Measurements from ENCODE around the gene PAF1. TPM values are rescaled to one million over a fixed set of nuclear protein-coding genes. Genes with fewer than 3 reads are reported as not detected.
A peak's percentile ranks its signal among the peaks of the same experiment; 100 is the strongest.

PAF1 gene
- total RNA-seq, 2 donors from 2014 or later: 31.9 to 41.6 TPM

DNA sequence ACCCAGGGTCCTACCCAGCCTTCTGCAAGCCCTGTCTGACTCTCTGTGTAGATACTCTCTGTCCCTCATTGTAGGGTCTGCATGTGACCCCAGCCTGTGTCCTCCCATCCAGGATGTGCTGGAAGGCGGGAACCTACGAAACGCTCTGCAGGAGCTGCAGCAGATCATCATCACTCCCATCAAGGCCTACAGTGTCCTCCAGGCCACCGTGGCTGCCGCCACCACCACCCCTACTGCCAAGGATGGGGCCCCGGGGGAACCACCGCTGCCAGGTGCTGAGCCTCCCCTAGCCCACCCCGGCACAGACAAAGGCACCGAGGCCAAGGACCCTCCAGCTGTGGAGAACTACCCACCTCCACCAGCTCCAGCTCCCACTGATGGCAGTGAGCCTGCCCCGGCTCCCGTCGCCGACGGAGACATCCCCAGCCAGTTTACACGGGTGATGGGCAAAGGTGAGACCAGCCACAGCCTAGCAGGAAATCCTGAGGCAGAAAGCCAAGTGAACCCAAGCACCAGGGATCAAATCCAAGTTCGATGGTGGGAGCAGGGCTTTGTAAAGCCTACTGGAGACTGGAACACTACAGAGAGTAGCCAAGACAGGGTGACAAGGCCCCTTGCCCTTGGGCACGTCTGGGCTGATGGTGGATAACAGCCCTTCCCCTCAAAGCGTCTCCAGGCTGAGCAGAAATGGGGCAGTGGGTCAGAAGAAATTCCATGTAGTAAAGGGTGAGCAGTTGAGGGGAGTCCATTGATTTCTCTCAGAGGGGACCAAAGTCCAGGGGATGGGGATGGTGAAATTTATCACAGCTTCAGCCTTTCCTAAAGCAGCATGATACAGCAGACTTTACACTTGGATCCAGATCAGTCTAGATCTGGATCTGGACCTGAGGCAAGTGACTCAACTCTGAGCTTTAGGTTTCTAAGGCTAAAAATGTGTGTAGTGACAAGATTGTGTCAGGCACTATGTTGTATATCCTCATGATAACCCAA lies 13.2 kb downstream of the PAF1 start:
- H3K27me3 ChIP-seq: no peaks in the 10 kb centered on the region
- peaks cover 36% of the 10 kb centered on the region for H3K36me3 ChIP-seq
- H3K4me1 ChIP-seq: no peaks in the 10 kb centered on the region
- TF ChIP-seq, protein P1, sequence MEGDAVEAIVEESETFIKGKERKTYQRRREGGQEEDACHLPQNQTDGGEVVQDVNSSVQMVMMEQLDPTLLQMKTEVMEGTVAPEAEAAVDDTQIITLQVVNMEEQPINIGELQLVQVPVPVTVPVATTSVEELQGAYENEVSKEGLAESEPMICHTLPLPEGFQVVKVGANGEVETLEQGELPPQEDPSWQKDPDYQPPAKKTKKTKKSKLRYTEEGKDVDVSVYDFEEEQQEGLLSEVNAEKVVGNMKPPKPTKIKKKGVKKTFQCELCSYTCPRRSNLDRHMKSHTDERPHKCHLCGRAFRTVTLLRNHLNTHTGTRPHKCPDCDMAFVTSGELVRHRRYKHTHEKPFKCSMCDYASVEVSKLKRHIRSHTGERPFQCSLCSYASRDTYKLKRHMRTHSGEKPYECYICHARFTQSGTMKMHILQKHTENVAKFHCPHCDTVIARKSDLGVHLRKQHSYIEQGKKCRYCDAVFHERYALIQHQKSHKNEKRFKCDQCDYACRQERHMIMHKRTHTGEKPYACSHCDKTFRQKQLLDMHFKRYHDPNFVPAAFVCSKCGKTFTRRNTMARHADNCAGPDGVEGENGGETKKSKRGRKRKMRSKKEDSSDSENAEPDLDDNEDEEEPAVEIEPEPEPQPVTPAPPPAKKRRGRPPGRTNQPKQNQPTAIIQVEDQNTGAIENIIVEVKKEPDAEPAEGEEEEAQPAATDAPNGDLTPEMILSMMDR (IDR thresholded peaks at IDR 0.05): no peak
- intact Hi-C loops (cut with DNase I): no loop called here
- H3K4me3 ChIP-seq: no peak overlapping the region
- H3K27ac ChIP-seq: no peak overlapping the region
- H3K9me3 ChIP-seq: no peaks in the 10 kb centered on the region
- H3K9ac ChIP-seq (ENCODE audit: low read depth in 2 of 2, low read length in 2 of 2): no peak overlapping the region
- DNase-seq: no peak

DNA sequence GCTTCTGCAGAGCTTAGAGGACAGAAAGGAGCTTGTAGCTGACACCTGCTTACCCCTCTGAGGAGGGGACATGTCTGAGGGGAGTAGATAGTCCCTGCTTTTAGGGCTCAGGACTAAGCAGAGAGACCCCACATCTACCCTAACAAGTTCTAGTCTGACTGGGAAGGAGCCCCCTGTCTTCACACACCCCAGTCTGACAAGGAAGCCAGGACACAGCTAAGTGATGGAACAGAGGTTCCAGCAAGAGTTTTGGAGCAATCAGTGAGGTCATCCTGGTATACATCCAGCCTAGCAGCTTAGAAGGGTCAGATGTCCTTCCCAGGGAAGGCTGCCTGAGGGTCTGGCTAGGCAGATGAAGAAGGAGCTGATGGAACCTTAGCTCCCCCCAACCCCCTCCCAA lies 15.0 kb downstream of the PAF1 start:
- TF ChIP-seq, protein P1 (IDR thresholded peaks at IDR 0.05): no peak
- Histone ChIP-seq H3K36me3 (peaks cover 33% of the 10 kb centered on the region), H3K27ac (no peak overlapping the region), H3K27me3 (no peaks in the 10 kb centered on the region), H3K4me1 (no peaks in the 10 kb centered on the region), H3K9me3 (no peaks in the 10 kb centered on the region), H3K9ac (ENCODE audit: low read depth in 2 of 2, low read length in 2 of 2) (no peak overlapping the region), H3K4me3 (no peak overlapping the region)
- DNase-seq: no peak
- intact Hi-C loops (cut with DNase I): no loop called here

DNA sequence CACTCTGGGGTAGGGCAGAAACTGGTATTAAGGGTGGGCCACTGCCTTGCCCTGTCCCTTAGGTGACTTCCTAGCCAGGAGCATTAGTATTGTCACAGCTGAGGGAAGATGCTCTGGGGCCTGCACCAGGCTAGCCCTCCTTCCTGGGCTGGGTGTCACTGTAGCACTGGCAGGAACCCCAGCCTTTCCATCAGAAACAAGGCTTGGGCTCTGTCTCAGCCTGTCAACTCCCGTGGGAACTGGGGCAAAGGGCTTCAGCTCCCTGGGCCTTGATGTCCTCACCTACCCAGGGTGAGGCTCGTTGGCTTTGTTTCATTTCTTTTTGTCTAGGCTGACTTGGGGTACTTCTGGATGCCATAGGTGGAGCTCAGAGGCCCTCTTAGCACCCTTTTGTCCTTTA lies 18.0 kb downstream of the PAF1 start:
- DNase-seq: no peak
- TF ChIP-seq, protein P1 (IDR thresholded peaks at IDR 0.05): no peak
- Histone ChIP-seq H3K36me3 (peaks cover 25% of the 10 kb centered on the region), H3K27ac (peak overlapping the region; percentile 85), H3K27me3 (no peaks in the 10 kb centered on the region), H3K9me3 (no peaks in the 10 kb centered on the region), H3K9ac (ENCODE audit: low read depth in 2 of 2, low read length in 2 of 2) (peak overlapping the region; percentile 28 to 40), H3K4me3 (no peak overlapping the region), H3K4me1 (no peaks in the 10 kb centered on the region)
- intact Hi-C loops (cut with DNase I): no loop called here

DNA sequence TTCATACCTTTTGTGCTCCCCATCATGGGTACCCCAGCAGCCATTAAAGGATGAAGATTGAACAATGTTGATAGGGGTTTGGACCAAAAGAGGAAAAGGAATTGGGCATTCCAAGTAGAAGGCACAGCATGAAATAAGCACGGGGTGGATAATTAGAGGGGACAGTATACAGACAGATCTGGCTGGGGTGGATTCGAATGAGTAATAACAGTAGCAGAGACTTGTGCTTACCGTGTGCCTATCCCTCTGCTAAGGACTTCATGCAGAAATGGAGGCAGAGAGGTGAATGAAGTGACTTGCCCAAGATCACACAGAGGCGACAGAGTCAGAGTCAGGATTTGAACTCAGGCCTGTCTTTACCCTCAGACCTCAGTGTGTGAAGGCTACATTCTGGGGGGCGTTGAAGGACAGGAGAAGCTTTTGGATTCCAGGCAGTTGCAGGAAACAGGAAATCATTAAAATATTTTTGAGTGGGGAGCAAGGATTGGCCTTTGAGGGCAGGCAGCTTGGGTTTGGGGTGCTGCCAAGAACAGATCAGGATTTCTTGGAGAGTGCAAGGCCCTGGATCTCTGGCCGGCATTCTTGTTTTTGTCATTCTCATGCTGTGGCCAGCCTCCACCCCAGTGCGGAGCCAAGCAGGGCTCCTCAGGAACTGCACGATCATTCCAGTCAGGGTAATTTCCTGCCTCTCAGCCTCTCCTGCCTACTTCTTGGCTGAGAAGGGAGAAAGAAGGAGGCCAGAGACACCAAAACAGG lies 18.7 kb downstream of the PAF1 start:
- Histone ChIP-seq H3K4me3 (no peak overlapping the region), H3K27ac (peak overlapping the region; percentile 85)

DNA sequence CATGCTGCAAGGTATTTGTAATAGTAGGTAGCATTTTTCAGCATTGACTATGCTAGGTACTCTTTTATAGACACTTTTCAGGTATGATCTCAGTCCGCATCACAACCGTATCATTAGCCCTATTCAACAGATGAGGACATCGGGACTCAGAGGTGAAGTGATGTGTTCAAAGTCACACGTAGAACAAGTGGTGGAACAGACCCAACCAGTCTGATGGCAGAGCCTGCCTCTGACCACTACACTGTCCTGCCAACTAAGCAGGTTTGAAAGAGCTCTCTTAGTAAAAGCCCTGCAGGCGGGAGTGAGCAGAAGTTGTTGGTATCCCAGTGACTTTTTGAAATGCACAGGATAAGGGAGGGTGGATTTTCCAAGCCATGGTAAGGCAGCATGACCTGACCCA lies 20.2 kb downstream of the PAF1 start:
- intact Hi-C loops (cut with DNase I): no loop called here
- no peak overlapping the region for H3K27ac ChIP-seq
- peaks cover 15% of the 10 kb centered on the region for H3K36me3 ChIP-seq
- DNase-seq: no peak
- no peaks in the 10 kb centered on the region for H3K9me3 ChIP-seq
- H3K4me3 ChIP-seq: no peak overlapping the region
- TF ChIP-seq, protein P1 (IDR thresholded peaks at IDR 0.05): no peak
- H3K9ac ChIP-seq (ENCODE audit: low read depth in 2 of 2, low read length in 2 of 2): no peak overlapping the region
- H3K27me3 ChIP-seq: no peaks in the 10 kb centered on the region
- H3K4me1 ChIP-seq: no peaks in the 10 kb centered on the region

More for the DNA sequence above, 18.7 kb downstream of the PAF1 start:
- peak overlapping the region; percentile 28 for H3K9ac ChIP-seq (ENCODE audit: low read depth in 2 of 2, low read length in 2 of 2)
- TF ChIP-seq, protein P1 (IDR thresholded peaks at IDR 0.05): no peak
- peak; percentile 64 for DNase-seq
- peaks cover 18% of the 10 kb centered on the region for H3K36me3 ChIP-seq
- intact Hi-C loops (cut with DNase I): no loop called here
- no peaks in the 10 kb centered on the region for H3K4me1 ChIP-seq
- H3K9me3 ChIP-seq: no peaks in the 10 kb centered on the region
- no peaks in the 10 kb centered on the region for H3K27me3 ChIP-seq
